GM10266 (cell line): Measurements from ENCODE around the gene RGS14.
A peak's percentile ranks its signal among the peaks of the same experiment; 100 is the strongest.

Experiments used
- DNase-seq: peaks from one replicate; pipeline ENCODE4 v3.0.0; 2012; ENCODE audit errors: extremely low spot score
- CTCF ChIP-seq: IDR thresholded peaks from 2 replicates; pipeline ENCODE4 v1.5.1; 2012; ENCODE audit warnings: mild to moderate bottlenecking, low read depth; ENCODE audit not compliant: control insufficient read depth, insufficient read depth; ENCODE audit errors: missing control alignments

RGS14 gene

GRCh38 chr5:177363565-177363964 lies 5.8 kb downstream of the RGS14 start:
- TF ChIP-seq CTCF, result no peak

GRCh38 chr5:177364159-177364962 lies 6.6 kb downstream of the RGS14 start:
- peak; percentile 82 for DNase-seq
- no peak for TF ChIP-seq CTCF

More at GRCh38 chr5:177363565-177363964, 5.8 kb downstream of the RGS14 start:
- no peak for DNase-seq

- TF ChIP-seq CTCF, result no peak
- DNase-seq, result no peak
Observed at GRCh38 chr5:177365845-177366527, 8.3 kb downstream of the RGS14 start.

GRCh38 chr5:177366528-177367322 lies 9.0 kb downstream of the RGS14 start:
- no peak for TF ChIP-seq CTCF
- no peak for DNase-seq

GRCh38 chr5:177367323-177367848 lies 9.7 kb downstream of the RGS14 start:
- no peak for DNase-seq
- TF ChIP-seq CTCF, result no peak

- no peak for TF ChIP-seq CTCF
- no peak for DNase-seq
Observed at GRCh38 chr5:177367981-177368868, 10.5 kb downstream of the RGS14 start.
